ENCODE results near the gene SNX13.
"Not testable (repeated sequence)": the region's sequence is repeated elsewhere in the genome, so short reads cannot be mapped to it uniquely, and the experiment has no call there.

SNX13 gene

DNA sequence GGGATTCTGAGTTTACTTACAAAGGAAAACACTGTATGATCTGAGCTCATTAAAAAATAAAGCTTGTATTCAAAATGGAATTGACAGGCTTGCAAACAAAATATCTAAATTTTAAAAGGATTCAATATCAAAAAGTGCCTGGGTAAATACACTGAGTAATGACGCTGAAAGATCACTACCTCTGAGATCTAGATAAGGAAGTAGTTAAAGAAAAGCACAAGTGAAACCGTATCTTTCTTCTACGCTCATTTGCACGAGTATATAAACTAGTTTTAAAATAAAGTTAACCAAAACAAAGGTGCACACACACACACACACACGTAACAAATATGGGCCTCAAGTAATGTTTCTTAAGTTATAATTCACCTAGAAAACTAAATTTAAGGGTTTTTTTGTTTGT lies 93.4 kb downstream of the SNX13 start:
- no peak for DNase-seq

- no peak for DNase-seq
These were observed 95.1 kb downstream of the SNX13 start for GRCh38 chr7:17845197-17845547.

DNA sequence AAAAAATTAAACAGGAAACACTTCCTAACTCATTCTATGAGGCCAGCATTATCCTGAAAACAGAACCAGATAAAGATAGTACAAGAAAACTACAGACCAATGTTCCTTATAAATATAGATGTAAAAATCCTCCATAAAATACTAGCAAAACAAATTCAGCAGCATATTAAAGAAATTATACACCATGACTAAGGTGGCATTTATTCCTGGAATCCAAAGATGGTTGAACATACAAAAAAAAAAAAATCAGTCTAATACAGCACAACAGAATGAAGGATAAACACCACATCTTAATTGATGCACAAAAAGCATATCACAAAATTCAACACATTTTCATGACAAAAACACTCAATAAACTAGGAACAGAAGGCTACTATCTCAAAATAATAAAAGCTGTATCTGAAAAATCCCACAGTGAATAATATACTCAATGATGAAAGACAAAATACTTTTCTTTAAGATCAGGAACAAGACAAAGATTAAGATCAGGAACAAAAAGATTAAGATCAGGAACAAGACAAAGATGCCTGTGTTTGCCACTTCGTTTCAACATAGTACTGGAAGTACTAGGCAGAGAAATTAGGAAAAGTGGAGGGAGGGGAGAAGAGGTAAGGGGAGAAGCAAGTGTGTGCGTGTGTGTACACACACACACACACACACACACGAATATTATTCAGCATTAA lies 95.6 kb downstream of the SNX13 start:
- DNase-seq, result no peak

GRCh38 chr7:17844022-17844421 lies 96.3 kb downstream of the SNX13 start:
- DNase-seq, result no peak

- DNase-seq, result no peak
These were observed 97.3 kb downstream of the SNX13 start for GRCh38 chr7:17843041-17843440.

- DNase-seq, result no peak
These were observed 107.4 kb downstream of the SNX13 start for GRCh38 chr7:17832820-17833355.

DNA sequence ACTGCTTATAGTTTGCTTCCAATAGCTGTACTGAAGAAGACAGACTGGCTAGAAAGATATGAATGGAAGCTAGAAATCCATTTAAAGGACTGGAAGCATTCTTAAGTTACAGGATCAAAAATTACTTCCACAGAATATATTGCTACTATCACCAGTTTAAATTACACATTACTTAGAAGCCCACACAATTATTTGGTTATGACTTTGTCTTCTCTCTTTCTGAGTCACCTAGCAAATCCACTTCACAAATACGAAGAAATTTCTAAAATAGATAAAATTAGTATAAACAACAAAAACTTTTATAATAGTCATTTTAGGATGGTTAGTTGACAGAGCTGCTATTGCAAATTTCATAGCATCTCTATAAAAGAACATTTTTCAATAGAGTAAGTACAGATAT lies 108.1 kb downstream of the SNX13 start:
- no peak for DNase-seq

- no peak for DNase-seq
These were observed 110.1 kb downstream of the SNX13 start for GRCh38 chr7:17830206-17830605.

DNA sequence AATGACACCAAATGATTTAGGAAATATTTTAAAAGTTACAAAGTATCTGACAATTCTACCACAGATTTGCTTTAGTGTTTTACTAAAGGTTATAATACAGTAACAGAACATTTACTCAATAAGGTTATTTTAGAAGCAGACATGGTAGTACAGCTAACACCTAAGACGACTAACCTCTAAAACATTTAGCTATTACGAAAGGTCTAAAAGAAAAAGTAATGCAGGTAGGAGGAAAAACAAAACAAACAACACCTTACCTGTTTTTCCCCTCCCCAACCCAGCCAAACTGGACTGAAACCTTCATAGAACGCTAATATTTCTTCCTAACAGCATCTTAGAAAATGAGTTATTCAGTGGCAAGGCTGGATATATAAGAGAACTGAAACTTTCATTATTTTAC lies 111.3 kb downstream of the SNX13 start:
- DNase-seq, result no peak

DNA sequence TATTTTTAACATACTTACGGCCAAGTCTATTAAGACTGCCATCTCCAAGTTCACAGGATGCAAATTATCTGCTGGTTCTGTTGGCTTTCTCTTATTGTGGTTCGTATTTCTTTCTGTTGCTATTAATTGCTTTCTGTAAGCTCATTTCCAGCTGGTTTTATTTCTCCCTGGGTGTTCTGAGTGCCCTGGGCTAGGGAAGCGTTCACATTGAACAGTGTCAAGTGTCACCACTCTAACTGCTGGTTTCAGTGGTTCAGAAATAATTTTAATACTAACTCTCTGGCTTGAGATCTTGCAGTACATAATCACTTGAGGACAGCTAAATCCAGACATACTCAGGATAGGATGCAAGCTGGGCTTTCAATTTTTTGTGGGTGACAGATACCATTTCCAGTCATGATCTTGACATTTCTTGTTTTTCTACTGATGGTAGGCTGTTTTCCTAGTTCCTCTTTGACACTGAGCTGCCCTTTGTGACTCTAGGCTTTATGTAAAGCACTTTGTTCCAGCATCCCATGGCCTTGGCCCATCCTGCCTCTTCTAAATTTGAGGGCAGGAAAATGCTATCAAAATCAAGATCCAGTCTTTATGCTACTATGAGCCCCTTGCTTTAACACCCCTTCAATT lies 117.6 kb downstream of the SNX13 start:
- DNase-seq, result no peak

- no peak for DNase-seq
These were observed 123.4 kb downstream of the SNX13 start for GRCh38 chr7:17816903-17817302.

GRCh38 chr7:17815318-17815717 lies 125.0 kb downstream of the SNX13 start:
- no peak for DNase-seq

- DNase-seq, result no peak
These were observed 126.2 kb downstream of the SNX13 start for GRCh38 chr7:17814058-17814457.

- not testable (repeated sequence) for DNase-seq
These were observed 131.1 kb downstream of the SNX13 start for GRCh38 chr7:17809215-17809614.

GRCh38 chr7:17807242-17807641 lies 133.1 kb downstream of the SNX13 start:
- no peak for DNase-seq

GRCh38 chr7:17806631-17807030 lies 133.7 kb downstream of the SNX13 start:
- DNase-seq, result no peak

GRCh38 chr7:17802056-17802455 lies 138.2 kb downstream of the SNX13 start:
- DNase-seq, result no peak

DNA sequence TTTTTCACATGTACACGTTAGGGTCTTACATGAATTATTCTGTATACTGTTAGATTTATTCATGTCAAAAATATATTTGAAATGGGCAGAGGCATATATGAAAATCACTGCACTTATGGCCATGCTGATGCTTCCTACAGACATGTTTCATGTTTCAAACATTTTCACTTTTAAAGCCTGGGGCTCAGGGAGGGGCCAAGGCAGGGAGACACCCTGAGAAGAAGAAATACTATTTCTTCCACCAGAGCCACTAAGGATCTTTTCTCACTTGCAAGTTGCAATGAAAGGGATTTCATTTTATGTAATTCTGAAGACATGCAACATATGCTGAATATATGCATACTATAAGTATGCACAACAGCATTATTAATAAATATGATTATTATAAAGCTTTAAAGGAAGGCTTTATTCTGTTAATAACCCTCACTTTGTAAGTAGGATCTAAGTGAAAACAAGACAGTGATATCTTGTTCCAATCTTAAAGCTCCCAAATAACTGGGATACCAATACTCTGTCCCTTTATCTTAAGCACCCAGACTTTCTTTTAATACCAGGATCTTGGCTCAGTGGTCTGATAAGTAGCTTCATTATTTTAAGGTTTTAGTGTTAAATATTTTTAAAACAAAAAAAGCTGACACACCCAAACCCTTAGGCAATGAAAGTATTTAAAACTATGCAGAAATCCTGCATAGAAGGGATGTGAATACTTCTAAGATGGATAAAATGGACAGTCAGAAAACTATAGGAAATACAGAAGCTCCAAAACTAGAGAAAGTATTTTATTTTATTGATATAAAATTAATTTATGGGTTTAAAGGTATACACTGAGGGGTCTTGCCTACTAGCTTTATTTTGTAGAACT lies 148.0 kb downstream of the SNX13 start:
- no peak for DNase-seq

DNA sequence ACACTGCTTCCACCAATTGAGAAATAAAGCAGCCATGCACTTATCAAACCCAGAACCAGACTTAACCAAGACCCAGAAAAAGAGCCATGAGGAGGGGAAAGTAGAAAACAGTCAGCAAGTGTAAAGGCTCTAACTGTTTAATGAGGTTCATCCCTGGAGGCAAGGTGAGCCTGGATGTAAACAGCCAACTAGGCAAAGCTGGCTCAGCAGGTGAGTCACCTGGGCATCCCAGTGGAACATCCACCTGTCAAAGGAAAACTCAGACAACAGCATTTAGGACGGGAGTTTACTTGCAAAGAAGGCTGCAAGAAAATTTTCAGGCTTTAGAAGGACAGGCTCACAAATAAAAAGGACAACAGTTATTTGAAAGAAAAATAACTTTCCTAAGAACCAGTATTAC lies 153.0 kb downstream of the SNX13 start:
- no peak for DNase-seq

DNA sequence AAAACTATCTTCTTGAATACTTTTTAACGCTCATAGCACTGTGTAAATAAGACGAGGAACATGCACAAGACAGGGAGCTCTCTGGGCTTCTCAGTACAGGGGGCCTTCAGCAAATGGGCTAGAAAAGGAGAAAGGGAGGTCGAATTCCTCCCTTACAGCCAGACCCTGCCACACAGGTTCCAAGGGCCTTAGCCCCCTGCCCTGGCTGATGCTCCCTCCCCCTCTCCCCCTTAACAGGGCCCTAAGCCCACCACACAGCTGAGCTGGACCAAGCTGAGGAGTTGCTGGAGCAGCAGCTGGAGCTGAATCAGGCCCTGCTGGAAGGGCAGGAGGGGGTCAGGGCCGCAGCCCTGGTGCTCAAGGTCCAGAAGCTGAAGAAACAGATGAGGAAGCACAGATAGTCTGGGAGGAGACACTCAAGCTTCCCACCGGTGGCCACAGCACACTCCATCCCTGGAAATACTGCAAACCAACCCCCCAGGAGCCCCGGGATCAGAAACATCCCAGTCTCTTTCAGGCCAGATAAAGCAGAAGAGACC lies 153.9 kb downstream of the SNX13 start:
- DNase-seq, result no peak

DNA sequence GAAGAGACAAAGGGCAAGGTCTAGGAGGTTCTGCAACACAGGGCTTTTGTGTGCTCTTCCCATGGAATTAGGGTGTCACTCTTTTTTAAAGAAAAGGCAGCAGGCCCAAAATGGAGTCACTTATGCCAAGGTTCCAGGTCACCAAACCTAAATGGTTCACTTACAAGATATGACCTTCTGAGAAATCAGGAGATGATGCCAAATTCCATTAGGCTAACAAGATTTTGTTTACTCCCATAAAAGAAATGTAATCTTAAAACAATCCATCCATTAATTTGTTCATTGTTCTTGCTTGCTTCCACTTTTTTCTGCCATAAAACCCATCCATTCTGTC lies 158.1 kb downstream of the SNX13 start:
- DNase-seq, result no peak

DNA sequence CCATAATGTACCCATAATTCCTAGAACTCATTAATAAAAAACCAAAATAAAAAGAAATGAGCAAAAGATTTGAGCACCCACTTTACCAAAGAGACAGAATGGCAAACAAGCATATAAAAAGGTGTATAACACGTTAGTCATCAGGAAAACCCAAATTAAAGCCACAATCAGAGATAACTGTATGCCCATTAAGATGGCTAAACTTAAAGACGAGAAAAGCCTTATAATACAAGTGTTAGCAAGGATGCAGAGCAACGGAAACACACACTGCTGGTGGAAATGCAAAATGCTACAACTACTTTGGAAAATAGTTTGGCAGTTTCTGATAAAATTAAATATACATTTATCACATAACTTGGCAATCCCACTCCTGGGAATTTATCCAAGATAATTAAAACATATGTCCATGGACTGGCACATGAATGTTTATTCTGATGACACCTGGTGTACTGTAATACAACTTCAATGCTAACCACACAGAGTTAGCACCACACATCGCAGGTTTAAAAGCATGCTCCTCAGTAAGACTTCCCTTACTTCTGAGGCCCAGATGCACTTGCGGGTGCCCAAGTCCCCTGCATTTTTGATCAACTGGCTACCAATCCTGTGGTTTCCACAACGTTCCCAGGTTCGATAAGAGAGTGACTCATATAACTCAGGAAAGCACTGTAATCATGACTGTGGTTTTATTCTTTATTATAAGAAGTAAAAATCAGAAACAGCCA lies 158.6 kb downstream of the SNX13 start:
- DNase-seq, result no peak

DNA sequence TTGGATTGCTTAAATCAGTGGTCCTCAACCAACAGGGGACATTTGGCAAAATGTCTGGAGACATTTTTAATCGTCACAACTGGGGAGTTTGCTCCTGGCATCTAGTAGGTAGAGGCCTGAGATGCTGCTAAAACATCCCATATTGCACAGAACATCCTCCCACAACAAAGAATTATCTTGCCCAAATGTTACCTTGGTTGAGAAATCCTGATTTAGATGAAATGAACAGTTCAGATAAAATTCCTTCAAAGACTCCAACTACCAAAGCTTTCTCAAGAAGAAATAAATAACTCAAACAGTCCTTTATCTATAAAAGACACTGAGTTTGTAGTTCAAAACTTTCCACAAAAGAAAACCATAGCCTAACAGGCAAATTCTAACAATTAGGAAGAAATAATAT lies 160.9 kb downstream of the SNX13 start:
- no peak for DNase-seq
